H1 (cell line): Measurements from ENCODE around the gene SGSH. TPM values are rescaled to one million over a fixed set of nuclear protein-coding genes. Genes with fewer than 3 reads are reported as not detected.

Experiments used
- CTCF ChIA-PET: fragments of 300-600 bp; sonication (Branson Sonifier 250); formaldehyde crosslinking; loops from one replicate; lab custom pipeline; 2021; ENCODE audit not compliant: partially characterized antibody; lab: Charles Lee
- POLR2A ChIA-PET: fragments of 300-600 bp; sonication (Branson Sonifier 250); formaldehyde crosslinking; loops from one replicate; lab custom pipeline; 2021; ENCODE audit warnings: inconsistent platforms; ENCODE audit not compliant: partially characterized antibody; lab: Charles Lee
- DNase-seq, 2 experiments: peaks; one replicate each; pipeline versions ENCODE4 v3.0.0 to v3.0.0-alpha.2; 2010 to 2022; ENCODE audit warnings: low spot score in 2 of 2, low read depth in 1 of 2, mixed read lengths in 1 of 2
- FAIRE-seq: peaks from 2 replicates; lab custom pipeline; 2011; peaks lifted over from hg19 to GRCh38; lab: Jason Lieb, UNC
- H2AFZ ChIP-seq: 2 replicates; pipeline ENCODE4 v1.8.1; 2012; ENCODE audit warnings: low read length, inconsistent platforms
- H2AK5ac ChIP-seq: 2 replicates; pipeline ENCODE4 v1.6.1; 2013; ENCODE audit warnings: low read depth, low read length
- H2BK120ac ChIP-seq: replicated peaks from 2 replicates; pipeline ENCODE3; 2013; ENCODE audit warnings: low read depth, low read length, inconsistent platforms
- H2BK12ac ChIP-seq: 2 replicates; pipeline ENCODE4 v1.6.1; 2013; ENCODE audit warnings: low read depth, low read length
- H2BK15ac ChIP-seq: 2 replicates; pipeline ENCODE4 v1.6.1; 2013; ENCODE audit warnings: low read length
- H2BK20ac ChIP-seq: 2 replicates; pipeline ENCODE4 v1.6.1; 2013; ENCODE audit warnings: low read length
- H2BK5ac ChIP-seq: 2 replicates; pipeline ENCODE4 v1.6.1; 2013; ENCODE audit warnings: low read depth, low read length
- H3K14ac ChIP-seq: 2 replicates; pipeline ENCODE4 v1.6.1; 2013; ENCODE audit warnings: inconsistent platforms; ENCODE audit not compliant: insufficient read length
- H3K18ac ChIP-seq: 2 replicates; pipeline ENCODE4 v1.6.1; 2013; ENCODE audit warnings: low read length; ENCODE audit errors: extremely low read depth
- H3K23ac ChIP-seq: 2 replicates; pipeline ENCODE4 v1.6.1; 2013; ENCODE audit warnings: inconsistent platforms; ENCODE audit not compliant: insufficient read length
- H3K23me2 ChIP-seq: 2 replicates; pipeline ENCODE4 v1.6.1; 2013; ENCODE audit warnings: low read depth, low read length
- H3K27ac ChIP-seq: 2 replicates; pipeline ENCODE4 v1.6.1; 2011; ENCODE audit warnings: low read depth, low read length, inconsistent platforms
- H3K27me3 ChIP-seq, 4 experiments: replicated peaks in 1 of 4; 1 replicate in 1 of 4; 2 replicates in 3 of 4; pipeline versions ENCODE4 v1.6.1 to v1.8.1; 2011 to 2013; ENCODE audit warnings: low read length in 3 of 4, mild to moderate bottlenecking in 3 of 4, inconsistent platforms in 2 of 4, mixed read lengths in 2 of 4, moderate library complexity in 1 of 4; ENCODE audit not compliant: control insufficient read depth in 3 of 4, insufficient read depth in 3 of 4; ENCODE audit errors: extremely low read depth in 1 of 4
- H3K36me3 ChIP-seq, 4 experiments: 2 replicates each; pipeline versions ENCODE4 v1.6.1 to v1.8.1; 2011 to 2013; ENCODE audit warnings: mild to moderate bottlenecking in 4 of 4, low read length in 3 of 4, moderate library complexity in 2 of 4, control low read depth in 1 of 4, inconsistent platforms in 1 of 4; ENCODE audit not compliant: insufficient read depth in 4 of 4, control insufficient read depth in 2 of 4
- H3K4ac ChIP-seq: replicated peaks from 2 replicates; pipeline ENCODE3; 2013; ENCODE audit warnings: low read length, low read depth, mixed read lengths, inconsistent platforms; ENCODE audit not compliant: insufficient read length
- H3K4me1 ChIP-seq, 4 experiments: replicated peaks in 1 of 4; 1 replicate in 1 of 4; 2 replicates in 3 of 4; pipeline versions ENCODE4 v1.6.1 to v1.8.1; 2011 to 2013; ENCODE audit warnings: low read length in 3 of 4, inconsistent platforms in 2 of 4, mixed read lengths in 1 of 4; ENCODE audit not compliant: insufficient read depth in 4 of 4, control insufficient read depth in 3 of 4
- H3K4me2 ChIP-seq, 2 experiments: 2 replicates each; pipeline versions ENCODE4 v1.6.1 to v1.8.1; 2011 to 2013; ENCODE audit warnings: low read depth in 2 of 2, low read length in 2 of 2, control low read depth in 1 of 2, inconsistent platforms in 1 of 2, mild to moderate bottlenecking in 1 of 2; ENCODE audit not compliant: insufficient read depth in 1 of 2
- H3K4me3 ChIP-seq, 4 experiments: fragments of 200-600, 300-600 bp in 1 of 4; sonication (generic), shearing (Covaris generic), sonication (Bioruptor Twin) in 1 of 4; 2 replicates each; pipeline versions ENCODE4 v1.5.1 to v1.8.1; 2011 to 2016; ENCODE audit warnings: low read length in 4 of 4, low read depth in 3 of 4, control low read depth in 2 of 4, inconsistent platforms in 2 of 4, mild to moderate bottlenecking in 2 of 4, mixed read lengths in 1 of 4, moderate library complexity in 1 of 4; ENCODE audit not compliant: insufficient read depth in 2 of 4; ENCODE audit errors: extremely low read depth in 1 of 4
- H3K56ac ChIP-seq: replicated peaks from 2 replicates; pipeline ENCODE3; 2013; ENCODE audit warnings: low read depth, mild to moderate bottlenecking, mixed read lengths, low read length, inconsistent platforms; ENCODE audit not compliant: insufficient read length
- H3K79me1 ChIP-seq: 2 replicates; pipeline ENCODE4 v1.6.1; 2013; ENCODE audit warnings: low read depth, low read length, control low read depth
- H3K79me2 ChIP-seq, 2 experiments: 2 replicates each; pipeline versions ENCODE4 v1.6.1 to v1.8.1; 2012 to 2013; ENCODE audit warnings: low read length in 2 of 2, mild to moderate bottlenecking in 2 of 2, inconsistent platforms in 1 of 2; ENCODE audit not compliant: insufficient read depth in 2 of 2, control insufficient read depth in 1 of 2
- H3K9ac ChIP-seq, 4 experiments: replicated peaks in 1 of 4; 1 replicate in 1 of 4; 2 replicates in 3 of 4; pipeline versions ENCODE4 v1.6.1 to v1.8.1; 2011 to 2013; ENCODE audit warnings: low read depth in 3 of 4, low read length in 3 of 4, control low read depth in 2 of 4, mild to moderate bottlenecking in 2 of 4, moderate library complexity in 2 of 4, inconsistent platforms in 1 of 4; ENCODE audit errors: extremely low read depth in 1 of 4
- H3K9me3 ChIP-seq, 2 experiments: 2 replicates each; pipeline versions ENCODE4 v1.6.1 to v1.8.1; 2012 to 2013; ENCODE audit warnings: mild to moderate bottlenecking in 2 of 2, moderate library complexity in 2 of 2, control low read depth in 1 of 2, inconsistent platforms in 1 of 2, low read depth in 1 of 2, low read length in 1 of 2, mixed read lengths in 1 of 2; ENCODE audit not compliant: insufficient read depth in 2 of 2
- H4K20me1 ChIP-seq, 2 experiments: replicated peaks in 1 of 2; 2 replicates each; pipeline versions ENCODE3 to v1.8.1; 2011 to 2013; ENCODE audit warnings: inconsistent platforms in 2 of 2, low read length in 2 of 2, mild to moderate bottlenecking in 1 of 2; ENCODE audit not compliant: insufficient read depth in 2 of 2, control insufficient read depth in 1 of 2
- H4K5ac ChIP-seq: 2 replicates; pipeline ENCODE4 v1.6.1; 2013; ENCODE audit warnings: low read length, low read depth, mixed read lengths, inconsistent platforms; ENCODE audit not compliant: insufficient read length
- H4K8ac ChIP-seq: 2 replicates; pipeline ENCODE4 v1.8.0; 2013; ENCODE audit warnings: mild to moderate bottlenecking, moderate library complexity, low read length, inconsistent platforms; ENCODE audit not compliant: insufficient read depth; ENCODE audit errors: extremely low read depth
- H4K91ac ChIP-seq: replicated peaks from 2 replicates; pipeline ENCODE3; 2013; ENCODE audit warnings: low read length, mixed read lengths, inconsistent platforms; ENCODE audit not compliant: insufficient read length
- KDM4A ChIP-seq: IDR thresholded peaks from one replicate; pipeline ENCODE4 v1.7.1; 2012; ENCODE audit warnings: low read depth, mild to moderate bottlenecking, moderate library complexity, low read length, inconsistent platforms; ENCODE audit not compliant: severe bottlenecking
- POLR2A ChIP-seq, 2 experiments: IDR thresholded peaks; 1 replicate in 1 of 2; 2 replicates in 1 of 2; pipeline ENCODE4 v1.6.1; 2011; ENCODE audit warnings: low read depth in 2 of 2, low read length in 2 of 2, mild to moderate bottlenecking in 2 of 2; ENCODE audit errors: control extremely low read depth in 1 of 2
- RFX5 ChIP-seq: IDR thresholded peaks from 2 replicates; pipeline ENCODE4 v1.6.1; 2011; ENCODE audit warnings: low read depth, low read length, improper control_type of control experiment, borderline replicate concordance
- RXRA ChIP-seq: IDR thresholded peaks from 2 replicates; pipeline ENCODE4 v1.6.1; 2011; ENCODE audit warnings: low read depth, mild to moderate bottlenecking, low read length, moderate library complexity; ENCODE audit not compliant: insufficient read depth
- WGBS, 2 experiments: shearing (Covaris generic) in 1 of 2; methylation state at CpG; one replicate each; pipeline versions ENCODE4 v1.1.6 to v1.1.7; 2013 to 2015; ENCODE audit warnings: low lambda C conversion rate in 2 of 2, mixed read lengths in 2 of 2, inconsistent platforms in 1 of 2, low coverage in 1 of 2, missing lambda C conversion rate in 1 of 2; ENCODE audit not compliant: insufficient replicate concordance in 2 of 2, insufficient coverage in 1 of 2, insufficient read length in 1 of 2; ENCODE audit errors: extremely low coverage in 1 of 2, missing lambda C conversion rate in 1 of 2; 5-methylcytosine and 5-hydroxymethylcytosine counted together
- polyA plus RNA-seq, 7 experiments: library from polyadenylated mRNA; depleted of rRNA in 3 of 7; stranded (reverse) in 5 of 7; unstranded in 2 of 7; fragments of >200 nt in 5 of 7; fragments of 200-250 nt in 2 of 7; gene quantifications; 1 replicate in 5 of 7; 2 replicates in 1 of 7; 4 replicates in 1 of 7; pipeline versions ENCODE4 v1.2.1 to v1.2.3, GENCODE V29; 2011 to 2013; ENCODE audit warnings: missing spikeins in 2 of 7, mixed read lengths in 2 of 7
- total RNA-seq: library from RNA; stranded (reverse); fragmentation: NEBNext Ultra II Directional; extraction: Animal tissue kit (Norgen Biotek cat#: 25700); gene quantifications from 2 replicates; pipeline ENCODE4 v1.2.1, GENCODE V29; 2021

The SGSH gene
- total and polyA plus RNA-seq, 2 of the 8 experiments (the other 6 are each of a cell fraction or from before 2014, with no cell fraction given): 18.0 to 19.6 TPM

DNA sequence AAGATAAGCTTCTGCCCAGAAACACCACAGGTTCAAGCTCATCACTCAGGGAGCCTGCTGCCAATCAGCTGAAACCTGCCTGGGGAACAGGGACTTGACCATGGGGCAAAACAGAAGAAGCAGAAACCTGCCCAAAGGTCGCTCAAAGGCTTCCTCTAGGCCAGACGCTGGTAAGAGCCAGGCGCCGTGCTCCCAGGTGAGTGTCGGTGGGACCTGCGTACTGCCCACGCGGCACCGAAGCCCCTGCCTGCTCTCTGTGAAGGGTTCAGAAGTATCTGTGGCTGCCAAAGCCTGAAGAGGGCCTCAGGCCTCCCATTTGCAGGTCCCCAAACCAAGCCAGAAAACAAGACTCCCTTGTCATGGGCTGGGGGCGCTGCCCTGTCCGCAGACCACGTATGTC lies 10.4 kb downstream of the SGSH start:
- ChIA-PET POLR2A (interaction anchor here (0.7 to 2.6 kb wide), 3 partner anchors 16 to 74 kb away, joined by 3 to 9 read pairs (median 3); no protein-coding TSS in a partner anchor), CTCF (interaction anchor here (0.6 to 9.0 kb wide), 4 partner anchors 16 to 92 kb away, joined by 3 to 90 read pairs (median 5); no protein-coding TSS in a partner anchor)
- H3K23me2 ChIP-seq: no peaks in the 10 kb centered on the region
- H2AK5ac ChIP-seq: no peak overlapping the region
- FAIRE-seq (no peak), DNase-seq (no peak)
- no peak overlapping the region for H3K18ac ChIP-seq
- peaks cover 4 to 14% (median 11%) of the 10 kb centered on the region in 4 experiments; a peak in 4 of 8 replicates for H3K36me3 ChIP-seq
- 89% methylated on average over 12 of the region's 12 CpGs; no CpG with 5 or more reads in 1 of the 2 experiments for WGBS, 2 experiments
- no peaks in the 10 kb centered on the region for H3K27me3 ChIP-seq
- H3K9ac ChIP-seq: no peak overlapping the region
- no peak overlapping the region for H3K4ac ChIP-seq
- H2BK5ac ChIP-seq: no peak overlapping the region; the same call in 1 of the 2 replicates
- H2BK20ac ChIP-seq: no peak overlapping the region
- H3K23ac ChIP-seq: no peak overlapping the region
- H4K5ac ChIP-seq: no peak overlapping the region
- no peak overlapping the region for H3K4me3 ChIP-seq
- H3K4me2 ChIP-seq: no peak overlapping the region
- H4K8ac ChIP-seq: peak overlapping the region; percentile 51; the same call in 1 of the 2 replicates
- H2AFZ ChIP-seq: no peak overlapping the region
- no peak overlapping the region for H2BK15ac ChIP-seq
- H3K9me3 ChIP-seq: no peaks in the 10 kb centered on the region
- H2BK12ac ChIP-seq: no peak overlapping the region
- H3K14ac ChIP-seq: no peak overlapping the region
- H3K27ac ChIP-seq: no peak overlapping the region
- H3K79me2 ChIP-seq: no peaks in the 10 kb centered on the region
- no peak overlapping the region for H4K91ac ChIP-seq
- H2BK120ac ChIP-seq: no peak overlapping the region
- H3K4me1 ChIP-seq: no peaks in the 10 kb centered on the region
- H4K20me1 ChIP-seq: peaks cover 2 to 3% of the 10 kb centered on the region in 2 experiments
- H3K79me1 ChIP-seq: no peaks in the 10 kb centered on the region
- H3K56ac ChIP-seq: no peak overlapping the region
- no peak for TF ChIP-seq KDM4A
- no peak for TF ChIP-seq RXRA
- TF ChIP-seq POLR2A (IDR thresholded peaks at IDR 0.05; ENCODE audit: control extremely low read depth in 1 of 2, low read depth in 2 of 2, low read length in 2 of 2): no peak
- no peak for TF ChIP-seq RFX5
